HS-5 (cell line): Measurements from ENCODE around the gene PCBP4.
A peak's percentile ranks its signal among the peaks of the same experiment; 100 is the strongest.

Source experiments
- DNase-seq: peaks from one replicate; pipeline ENCODE4 v3.0.0-alpha.2; 2012; ENCODE audit warnings: low read depth

The PCBP4 gene

DNA sequence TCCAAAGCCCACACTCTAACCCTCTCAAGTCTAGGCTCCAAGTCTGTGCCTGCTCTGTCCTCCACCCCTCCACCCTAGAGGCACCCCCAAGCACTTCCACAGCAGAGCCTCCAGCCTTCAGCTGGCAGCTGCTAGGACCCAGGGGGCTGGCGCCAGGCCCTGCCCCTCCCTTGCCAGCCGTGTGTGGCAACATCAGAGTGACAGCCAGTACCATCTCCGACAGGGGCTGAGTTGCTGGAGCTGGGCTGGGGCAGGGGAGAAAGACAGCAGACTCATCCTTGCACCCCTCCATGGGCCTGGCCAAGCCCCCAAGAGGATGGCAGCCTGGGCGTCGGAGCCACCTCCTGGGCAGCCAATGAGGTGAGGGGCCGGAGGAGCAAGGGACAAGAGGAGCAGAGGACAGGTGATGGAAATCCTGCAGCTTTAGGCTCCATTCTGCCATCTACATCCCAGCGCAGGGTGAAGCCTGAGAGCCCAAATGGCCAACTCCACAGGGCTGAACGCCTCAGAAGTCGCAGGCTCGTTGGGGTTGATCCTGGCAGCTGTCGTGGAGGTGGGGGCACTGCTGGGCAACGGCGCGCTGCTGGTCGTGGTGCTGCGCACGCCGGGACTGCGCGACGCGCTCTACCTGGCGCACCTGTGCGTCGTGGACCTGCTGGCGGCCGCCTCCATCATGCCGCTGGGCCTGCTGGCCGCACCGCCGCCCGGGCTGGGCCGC, 11.9 kb downstream of the PCBP4 start, which contains the start of gene GPR62:
Gene GPR62 (plus strand): TSS at position 207 of the 718 bp plus-strand sequence. CDS start 272 bp downstream, at position 479.
- DNase-seq, result no peak

DNA sequence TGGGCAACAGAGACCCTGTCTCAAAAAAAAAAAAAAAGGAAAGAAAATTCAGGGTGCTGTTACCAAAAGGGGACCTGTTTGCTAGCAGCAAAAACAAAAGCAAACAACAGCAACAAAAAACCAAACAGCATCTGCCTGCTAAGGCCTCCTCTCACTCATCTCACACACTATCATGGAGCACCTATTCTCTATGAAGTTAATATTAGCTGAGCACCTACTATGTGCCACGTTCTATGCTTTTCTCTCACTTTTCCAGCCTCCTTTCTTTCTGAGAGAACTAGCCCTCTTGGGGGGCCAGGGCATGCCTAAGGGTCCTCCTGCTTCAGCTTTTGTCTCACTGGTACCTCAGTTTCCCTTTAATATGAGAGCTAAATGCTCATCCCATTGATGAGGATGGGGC, 12.5 kb downstream of the PCBP4 start:
- DNase-seq, result no peak

DNA sequence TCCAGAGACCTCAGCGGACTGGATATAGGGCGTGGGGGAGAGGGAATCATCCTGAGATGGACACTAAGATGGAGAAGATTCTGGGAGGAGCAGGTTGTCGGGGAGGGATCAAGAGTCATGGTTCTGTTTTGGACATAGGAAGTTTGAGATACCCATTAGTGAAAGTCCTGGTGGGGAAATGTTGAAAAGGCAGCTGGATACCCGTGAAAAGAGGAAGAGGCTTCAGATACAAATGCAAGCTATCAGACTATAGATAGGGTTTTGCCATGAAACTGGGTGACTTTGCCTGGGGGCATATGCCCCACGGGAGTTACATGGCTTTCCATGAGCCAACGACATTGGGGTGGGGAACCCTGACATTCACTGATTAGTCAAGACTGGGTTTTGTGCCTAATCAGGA, 13.1 kb downstream of the PCBP4 start:
- no peak for DNase-seq

DNA sequence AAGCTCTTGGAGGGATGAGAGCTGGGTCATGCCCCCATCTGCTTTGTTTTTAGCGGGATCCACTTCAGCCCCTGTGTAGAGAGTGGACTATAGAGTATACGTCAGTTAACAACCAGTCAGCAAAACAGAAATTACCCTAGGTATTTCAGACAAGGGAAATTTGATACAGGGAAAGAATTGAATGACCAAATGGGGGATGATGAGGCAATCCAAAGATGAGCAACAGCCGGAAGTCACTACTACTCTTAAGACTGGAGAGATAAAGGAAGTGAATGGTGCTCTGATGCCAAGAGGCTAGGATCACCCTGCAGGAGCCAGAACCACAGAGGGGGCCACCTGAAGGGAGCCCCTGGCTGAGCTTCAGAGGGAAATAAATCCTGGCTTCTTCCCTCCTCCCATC, 13.8 kb downstream of the PCBP4 start:
- peak; percentile 70 for DNase-seq

- DNase-seq, result no peak
Measured at GRCh38 chr3:51950899-51951298, 16.4 kb downstream of the PCBP4 start.

GRCh38 chr3:51949121-51949520, 18.1 kb downstream of the PCBP4 start:
- DNase-seq, result no peak

DNA sequence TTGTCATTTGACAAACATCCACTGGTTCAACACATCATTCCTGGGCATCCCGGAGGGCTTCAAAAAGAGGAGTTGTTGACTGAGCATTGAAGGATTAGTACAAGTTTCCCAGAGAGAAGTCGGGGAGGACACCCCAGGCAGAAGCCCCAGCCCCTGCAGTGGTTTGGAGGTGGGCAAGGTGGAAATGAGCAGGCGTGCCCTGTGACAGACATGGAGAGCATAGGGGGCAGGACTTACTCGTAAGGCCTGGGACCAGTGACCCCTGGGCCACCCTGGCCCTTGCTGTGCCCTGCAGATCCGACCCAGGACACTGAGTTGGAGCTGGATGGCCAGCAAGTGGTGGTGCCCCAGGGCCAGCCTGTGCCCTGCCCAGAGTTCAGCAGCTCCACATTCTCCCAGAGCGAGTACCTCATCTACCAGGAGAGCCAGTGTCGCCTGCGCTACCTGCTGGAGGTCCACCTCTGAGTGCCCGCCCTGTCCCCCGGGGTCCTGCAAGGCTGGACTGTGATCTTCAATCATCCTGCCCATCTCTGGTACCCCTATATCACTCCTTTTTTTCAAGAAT, 19.2 kb downstream of the PCBP4 start:
- no peak for DNase-seq

GRCh38 chr3:51947215-51947900, 19.9 kb downstream of the PCBP4 start:
- DNase-seq, result no peak

DNA sequence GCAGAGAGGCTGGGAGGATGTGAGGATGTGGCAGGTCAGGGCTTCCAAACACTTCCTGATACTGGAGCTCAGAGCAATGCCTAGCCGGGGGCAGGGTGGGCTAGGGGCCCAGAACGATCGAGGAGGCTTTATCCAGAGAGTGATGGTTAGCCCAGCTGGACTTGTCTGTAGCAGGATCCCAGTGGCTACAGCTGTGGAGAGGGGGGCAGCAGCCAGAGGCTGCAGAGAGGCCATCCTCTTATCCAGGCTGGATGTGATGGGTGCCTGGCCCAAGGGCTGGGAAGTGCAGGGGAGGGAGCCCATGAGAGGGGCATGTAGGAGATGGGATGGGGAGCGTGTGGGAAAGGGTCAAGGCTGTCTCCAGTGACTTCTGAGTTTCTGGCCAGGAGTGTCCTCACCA, 20.5 kb downstream of the PCBP4 start:
- DNase-seq, result no peak

- no peak for DNase-seq
Measured at GRCh38 chr3:51945926-51946705, 21.1 kb downstream of the PCBP4 start.

GRCh38 chr3:51945031-51945840, 22.0 kb downstream of the PCBP4 start:
- DNase-seq, result no peak

- DNase-seq, result no peak
Measured at GRCh38 chr3:51944451-51945021, 22.7 kb downstream of the PCBP4 start.

- no peak for DNase-seq
Measured at GRCh38 chr3:51943451-51944391, 23.5 kb downstream of the PCBP4 start.

DNA sequence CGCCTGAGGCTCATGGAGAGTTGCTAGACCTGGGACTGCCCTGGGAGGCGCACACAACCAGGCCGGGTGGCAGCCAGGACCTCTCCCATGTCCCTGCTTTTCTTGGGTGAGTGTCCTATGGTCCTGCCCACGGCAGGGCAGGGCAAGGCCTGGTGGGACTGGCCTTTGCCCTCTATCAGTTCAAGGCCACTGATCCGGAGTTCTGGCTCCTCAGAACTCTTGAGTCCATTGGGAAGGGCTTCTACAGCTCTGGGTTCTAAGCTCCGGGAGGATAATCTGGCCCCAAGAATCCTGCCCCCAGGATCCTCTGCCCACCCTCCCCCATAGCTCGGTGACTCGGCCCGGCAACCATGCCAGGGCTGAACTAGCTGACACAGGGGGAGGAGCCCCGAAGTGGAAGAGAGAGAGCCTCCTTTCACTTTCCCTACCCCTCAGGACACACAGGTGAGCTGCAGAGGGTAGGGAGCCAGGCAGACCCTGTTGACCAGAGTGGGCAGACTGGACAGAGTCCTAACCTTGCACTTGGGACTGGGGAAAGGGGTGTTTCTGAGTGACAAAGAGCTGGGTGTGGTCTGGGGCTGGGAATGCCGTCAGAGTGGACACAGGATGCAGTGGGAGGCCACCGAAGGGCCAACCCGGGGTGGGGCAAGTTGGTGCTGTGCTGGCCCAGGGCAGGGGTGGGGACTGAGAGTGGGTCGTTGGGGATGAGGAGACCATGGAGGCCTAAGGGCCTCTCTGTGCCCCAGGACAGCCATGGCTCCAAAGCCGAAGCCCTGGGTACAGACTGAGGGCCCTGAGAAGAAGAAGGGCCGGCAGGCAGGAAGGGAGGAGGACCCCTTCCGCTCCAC, 24.4 kb downstream of the PCBP4 start:
- peak; percentile 56 for DNase-seq

DNA sequence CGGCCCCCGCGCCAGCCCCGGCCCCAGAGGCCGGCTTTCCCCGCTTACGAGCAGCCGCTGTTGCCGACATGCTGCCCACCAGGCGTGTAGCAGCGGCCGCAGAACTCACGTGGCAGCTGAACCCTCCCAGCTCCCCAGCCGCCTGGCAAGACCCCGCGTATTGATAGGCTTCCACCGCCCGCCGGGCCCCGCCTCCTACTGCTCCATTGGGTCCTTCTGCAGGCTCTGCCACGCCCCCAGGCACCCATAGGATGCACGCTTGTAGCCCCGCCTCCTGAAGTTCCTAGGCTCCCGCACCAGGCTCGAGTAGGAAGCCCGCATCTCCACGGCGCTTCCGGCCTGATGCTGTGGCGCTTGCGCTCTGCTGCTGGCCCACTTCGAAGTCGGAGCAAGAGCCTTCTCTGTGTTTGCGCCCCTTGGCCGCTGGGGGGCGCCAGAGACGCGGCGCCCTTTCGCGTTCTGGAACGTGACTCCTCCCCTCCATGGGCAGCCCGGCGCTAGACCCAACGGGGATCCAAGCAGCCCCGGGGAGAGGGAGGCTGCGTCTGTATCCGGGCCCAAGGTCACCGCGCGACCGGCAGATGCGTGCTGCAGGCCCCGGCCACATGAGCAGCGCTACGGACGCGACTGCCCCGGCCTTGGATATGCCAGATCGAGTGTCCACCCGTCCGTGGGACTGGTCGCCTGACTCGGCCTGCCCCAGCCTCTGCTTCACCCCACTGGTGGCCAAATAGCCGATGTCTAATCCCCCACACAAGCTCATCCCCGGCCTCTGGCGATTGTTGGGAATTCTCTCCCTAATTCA, 25.3 kb downstream of the PCBP4 start, which contains the start of the genes PARP3 and RRP9:
Gene PARP3 (plus strand): TSS at position 566 of the 805 bp plus-strand sequence. CDS start 993 bp downstream, outside the sequence.
Gene RRP9 (minus strand): TSS at position 107 of the 805 bp plus-strand sequence. CDS start 37 bp downstream, at position 70.
- peak; percentile 99 for DNase-seq

DNA sequence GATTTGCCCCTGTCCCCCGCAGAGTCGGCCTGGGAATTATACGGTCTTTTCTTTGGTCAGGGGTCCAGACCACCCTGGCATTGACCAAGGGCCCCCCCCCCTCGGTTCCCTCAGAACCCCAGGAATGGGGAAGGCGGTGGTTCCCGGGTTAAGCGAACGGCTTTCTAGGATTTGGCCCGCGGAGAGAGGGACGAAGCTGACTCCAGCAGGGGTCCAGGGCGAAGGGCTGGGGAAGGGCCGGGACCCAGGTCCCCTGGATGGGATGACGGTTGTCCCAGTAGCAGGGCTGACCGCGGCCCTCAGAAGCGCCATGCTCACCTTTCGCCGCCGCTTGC, 25.8 kb downstream of the PCBP4 start:
- DNase-seq, result no peak

GRCh38 chr3:51940648-51941462, 26.4 kb downstream of the PCBP4 start:
- DNase-seq, result no peak
